CD4-positive, alpha-beta T cell treated with Interleukin-10 for 1 hour (primary cell): Measurements from ENCODE around the gene TAT.
"Not testable (repeated sequence)": the region's sequence is repeated elsewhere in the genome, so short reads cannot be mapped to it uniquely, and the experiment has no call there.

ENCODE experiments used
- DNase-seq: peaks from one replicate; pipeline ENCODE4 v3.0.0-alpha.2; 2020

TAT gene

GRCh38 chr16:71576971-71577370 is at the start of gene TAT:
Gene TAT (minus strand): TSS chr16:71577092. CDS start chr16:71576415, 677 bp downstream.
- no peak for DNase-seq

DNA sequence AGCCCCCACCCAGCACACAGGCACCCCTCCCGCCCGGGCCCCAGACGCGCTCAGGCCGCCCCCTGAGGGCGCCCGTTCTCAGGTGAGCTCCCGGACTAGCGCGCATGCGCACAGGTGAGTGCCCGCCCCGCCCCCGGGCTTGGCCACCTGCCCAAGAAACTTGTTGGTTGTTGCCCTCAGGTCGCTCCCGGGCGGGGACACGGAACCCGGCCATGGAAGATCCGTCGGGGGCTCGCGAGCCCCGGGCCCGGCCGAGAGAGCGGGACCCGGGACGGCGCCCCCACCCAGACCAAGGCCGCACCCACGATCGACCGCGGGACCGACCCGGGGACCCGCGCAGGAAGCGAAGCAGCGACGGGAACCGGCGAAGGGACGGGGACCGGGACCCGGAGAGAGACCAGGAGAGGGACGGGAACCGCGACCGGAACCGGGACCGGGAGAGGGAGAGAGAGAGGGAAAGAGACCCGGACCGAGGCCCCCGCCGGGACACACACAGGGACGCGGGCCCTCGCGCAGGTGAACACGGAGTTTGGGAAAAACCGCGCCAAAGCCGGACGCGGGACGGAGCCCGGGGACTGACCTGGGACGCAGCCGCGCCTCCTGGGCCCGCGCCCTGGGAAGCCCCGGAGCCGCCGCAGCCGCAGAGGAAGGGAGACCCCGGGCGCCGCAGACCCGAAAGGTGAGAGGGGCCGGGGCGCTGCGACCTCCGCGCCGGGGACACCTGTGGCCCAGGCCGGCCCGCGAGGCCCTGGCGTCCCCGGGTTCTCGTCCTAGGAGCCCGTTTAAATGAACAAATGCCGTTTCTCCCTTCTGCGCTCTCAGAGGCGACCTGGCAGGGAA is 49.3 kb upstream of the TAT start, which contains the start of gene MARVELD3:
Gene MARVELD3, plus strand, starts transcription at position 167 of the 840 bp plus-strand sequence. Its CDS starts 46 bp downstream, at position 213.
- DNase-seq: peak; percentile 9

DNA sequence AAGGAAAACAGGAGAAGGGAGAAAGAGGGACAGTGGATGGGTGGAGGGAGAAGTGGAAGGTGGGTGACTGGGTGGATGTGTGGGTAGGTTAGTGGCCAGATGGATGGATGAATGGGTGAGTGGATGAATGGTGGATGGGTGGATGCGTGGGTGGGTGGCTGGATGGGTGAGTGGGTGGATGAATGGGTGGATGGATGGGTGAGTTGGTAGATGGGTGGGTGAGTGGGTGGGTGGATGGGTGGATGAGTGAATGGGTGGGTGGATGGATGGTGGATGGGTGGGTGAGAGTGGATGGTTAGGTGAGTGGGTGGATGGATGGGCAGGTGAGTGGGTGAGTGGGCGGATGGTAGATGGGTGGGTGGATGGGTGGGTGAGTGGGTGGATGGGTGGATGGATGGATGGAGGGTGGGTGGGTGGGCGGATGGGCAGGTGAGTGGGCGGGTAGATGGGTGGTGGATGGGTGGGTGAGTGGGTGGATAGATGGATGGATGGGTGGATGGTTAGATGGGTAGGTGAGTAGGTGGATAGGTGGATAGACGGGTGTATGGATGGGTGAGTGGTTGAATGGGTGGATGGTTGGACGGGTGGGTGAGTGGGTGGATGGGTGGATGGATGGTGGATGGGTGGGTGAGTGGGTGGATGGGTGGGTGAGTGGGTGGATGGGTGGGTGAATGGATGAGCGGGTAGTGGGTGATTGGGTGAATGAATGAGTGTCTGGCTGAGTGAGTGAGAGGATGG is 48.4 kb upstream of the TAT start:
- DNase-seq: no peak

- DNase-seq: no peak
These were observed 46.7 kb upstream of the TAT start for GRCh38 chr16:71623597-71623996.

DNA sequence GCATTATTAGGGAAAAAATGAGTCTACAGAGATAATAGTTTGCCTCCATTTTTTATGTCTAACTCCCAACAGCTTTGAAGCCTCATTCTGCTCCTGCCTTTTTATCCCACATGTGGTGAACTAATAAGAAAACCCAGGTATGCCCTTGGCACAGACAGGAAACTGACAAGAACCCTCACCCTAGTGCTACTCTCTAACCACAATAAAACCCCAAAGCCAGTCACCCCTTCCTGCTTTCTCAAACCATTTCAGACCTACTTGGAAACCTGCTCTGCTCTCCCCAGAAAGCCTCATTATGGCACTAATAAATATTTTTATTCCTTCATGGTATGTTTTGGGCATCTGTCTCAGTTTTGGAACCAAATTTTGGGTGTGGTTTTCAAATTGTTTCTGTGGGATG is 45.2 kb upstream of the TAT start:
- peak; percentile 30 for DNase-seq

DNA sequence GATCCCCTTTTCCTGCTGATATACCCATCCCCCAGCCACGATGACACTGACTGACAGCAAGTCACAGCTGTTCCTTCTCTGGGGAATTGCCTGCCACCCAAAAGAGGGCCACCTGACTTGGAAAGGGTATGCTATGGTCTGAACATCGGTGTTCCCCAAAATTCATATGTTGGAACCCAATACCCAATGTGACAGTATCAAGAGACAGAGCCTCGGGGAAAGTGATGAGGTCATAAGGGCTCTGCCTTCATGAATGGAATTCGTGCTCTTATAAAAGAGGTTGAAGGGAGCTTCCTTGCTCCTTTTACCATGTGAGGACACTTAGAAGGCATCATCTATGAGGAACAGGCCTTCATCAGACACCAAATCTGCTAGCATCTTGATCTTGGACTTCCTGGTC is 41.5 kb upstream of the TAT start:
- DNase-seq: no peak

DNA sequence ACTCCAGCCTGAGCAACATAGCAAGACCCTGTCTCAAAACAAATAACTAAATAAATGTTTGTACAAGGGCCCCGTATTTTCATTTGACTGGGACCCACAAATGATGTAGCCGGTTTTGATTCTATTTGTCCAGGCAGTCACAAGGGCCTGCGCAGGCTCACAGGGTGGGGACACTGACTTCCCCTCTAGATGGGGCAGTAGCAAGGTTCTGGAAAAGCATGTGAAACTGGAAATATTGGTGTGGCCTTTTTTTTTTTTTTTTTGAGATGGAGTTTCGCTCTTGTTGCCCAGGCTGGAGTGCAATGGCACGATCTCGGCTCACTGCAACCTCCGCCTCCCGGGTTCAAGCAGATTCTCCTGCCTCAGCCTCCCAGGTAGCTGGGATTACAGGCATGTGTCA is 38.1 kb upstream of the TAT start:
- DNase-seq: not testable (repeated sequence)

DNA sequence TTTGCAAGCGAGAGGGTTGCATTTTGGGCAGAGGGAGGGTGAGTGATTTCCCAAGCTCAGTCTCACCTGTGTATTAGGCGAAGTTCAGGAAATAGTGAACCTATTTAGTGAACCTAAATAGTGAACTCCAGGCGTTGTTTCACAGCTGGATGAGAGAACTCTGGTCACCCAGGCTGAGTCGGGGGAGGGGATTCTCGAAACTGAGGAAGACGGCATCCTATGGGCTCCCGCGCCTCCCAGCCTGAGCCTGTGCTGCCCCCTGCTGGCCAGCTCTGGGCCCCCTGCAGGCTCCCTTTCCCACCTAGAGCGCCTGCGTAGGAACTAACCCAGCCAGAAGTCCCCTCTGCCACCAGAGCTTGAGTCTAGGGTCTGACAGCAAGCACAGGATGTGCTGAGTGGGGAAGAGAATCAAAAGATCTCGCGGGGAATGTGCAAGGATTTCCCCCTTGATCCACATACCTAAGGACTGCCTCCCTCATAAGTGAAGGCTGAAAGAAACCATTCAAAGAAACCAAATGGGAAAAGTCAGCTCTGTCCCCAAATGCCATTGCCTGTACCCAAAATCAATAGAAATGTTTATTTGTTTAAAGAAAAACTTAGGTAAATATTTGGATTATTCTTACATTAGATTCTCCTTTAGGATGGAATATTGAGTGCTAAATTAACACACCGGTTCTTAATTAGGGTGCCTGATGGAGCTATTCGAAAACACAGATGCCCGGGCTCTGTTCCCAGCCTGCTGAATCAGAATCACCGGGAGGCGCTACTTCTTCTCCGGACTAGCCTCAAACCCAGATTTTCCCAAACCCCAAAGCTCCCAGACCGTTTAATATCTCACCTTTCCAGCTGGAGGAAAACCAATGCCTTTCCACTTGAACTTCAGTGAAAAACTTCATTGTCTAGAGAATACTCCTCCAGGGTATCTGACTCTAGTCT is 34.3 kb upstream of the TAT start:
- DNase-seq: peak; percentile 73

- no peak for DNase-seq
These were observed 33.6 kb upstream of the TAT start for GRCh38 chr16:71610447-71610846.

DNA sequence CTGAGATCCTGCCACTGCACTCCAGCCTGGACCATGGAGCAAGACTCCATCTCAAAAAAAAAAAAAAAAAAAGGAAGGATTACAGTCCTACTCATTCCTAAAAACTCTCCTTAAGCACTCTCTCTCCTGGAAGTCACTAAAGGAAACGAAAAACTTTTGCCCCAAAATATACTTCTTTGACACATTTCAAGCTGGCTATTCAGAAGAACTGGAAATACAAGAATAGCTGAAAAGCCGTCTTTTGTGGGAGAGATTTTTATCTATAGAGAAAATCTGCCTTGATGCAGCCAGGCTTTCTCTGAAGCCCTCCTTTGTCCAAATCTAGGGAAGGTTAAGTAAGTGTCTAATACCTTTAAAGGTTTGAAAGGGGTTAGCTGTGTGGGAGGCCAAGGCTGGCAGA is 32.2 kb upstream of the TAT start:
- no peak for DNase-seq

GRCh38 chr16:71600822-71601221 is 23.9 kb upstream of the TAT start:
- DNase-seq: no peak

DNA sequence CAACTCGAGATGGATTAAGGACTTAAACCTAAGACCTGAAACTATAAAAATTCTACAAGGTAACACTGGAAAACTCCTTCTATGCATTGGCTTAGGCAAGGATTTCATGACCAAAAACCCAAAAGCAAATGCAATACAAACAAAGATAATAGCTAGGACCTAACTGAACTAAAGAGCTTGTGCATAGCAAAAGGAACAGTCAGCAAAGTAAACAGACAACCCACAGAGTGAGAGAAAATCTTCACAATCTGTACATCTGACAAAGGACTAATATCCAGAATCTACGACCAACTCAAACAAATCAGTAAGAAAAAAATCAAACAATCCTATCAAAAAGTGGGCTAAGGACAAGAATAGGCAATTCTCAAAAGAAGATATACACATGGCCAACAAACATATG is 21.5 kb upstream of the TAT start:
- DNase-seq: not testable (repeated sequence)

DNA sequence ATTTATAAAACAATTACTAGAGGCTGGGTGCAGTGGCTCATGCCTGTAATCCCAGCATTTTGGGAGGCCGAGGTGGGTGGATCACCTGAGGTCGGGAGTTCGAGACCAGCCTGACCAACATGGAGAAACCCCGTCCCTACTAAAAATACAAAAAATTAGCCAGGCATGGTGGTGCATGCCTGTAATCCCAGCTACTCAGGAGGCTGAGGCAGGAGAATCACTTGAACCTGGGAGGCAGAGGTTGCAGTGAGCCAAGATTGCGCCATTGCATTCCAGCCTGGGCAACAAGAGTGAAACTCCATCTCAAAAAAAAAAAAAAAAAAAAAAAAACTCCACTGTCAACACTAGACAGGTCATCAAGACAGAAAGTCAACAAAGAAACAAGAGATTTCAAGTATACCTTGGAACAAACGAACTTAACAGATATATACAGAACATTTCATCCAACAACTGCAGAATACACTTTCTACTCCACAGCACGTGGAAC is 18.5 kb upstream of the TAT start:
- DNase-seq: not testable (repeated sequence)

DNA sequence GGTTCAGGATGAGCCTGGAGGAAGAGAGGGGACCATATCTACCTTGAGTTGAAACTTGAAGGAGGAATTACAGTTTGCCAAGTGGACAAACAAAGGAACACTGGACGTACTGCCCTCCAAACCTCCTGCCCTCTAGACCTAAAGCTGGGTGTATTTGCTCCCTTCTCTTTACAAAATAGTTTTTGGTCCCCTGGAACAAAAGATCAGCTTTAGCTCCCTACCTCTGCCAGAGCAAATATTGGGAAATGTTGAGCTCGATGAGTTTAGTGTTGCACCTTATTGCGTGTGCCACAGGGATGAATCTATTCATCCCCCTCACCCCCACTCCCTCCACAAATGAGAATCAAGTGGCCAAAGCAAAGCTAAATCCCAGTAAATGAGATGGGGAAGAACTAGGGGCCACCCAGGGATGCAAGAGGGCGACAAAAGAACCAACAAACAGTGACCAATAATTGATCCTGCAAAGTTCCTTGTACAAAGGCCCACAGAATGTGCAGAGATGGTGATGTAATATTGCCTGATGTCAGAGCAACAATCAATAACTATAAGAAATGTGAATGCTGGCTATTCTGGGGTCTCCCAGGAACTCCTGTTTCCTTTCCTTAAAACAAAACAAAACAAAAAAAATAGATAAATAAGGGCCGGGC is 17.2 kb upstream of the TAT start:
- DNase-seq: no peak

DNA sequence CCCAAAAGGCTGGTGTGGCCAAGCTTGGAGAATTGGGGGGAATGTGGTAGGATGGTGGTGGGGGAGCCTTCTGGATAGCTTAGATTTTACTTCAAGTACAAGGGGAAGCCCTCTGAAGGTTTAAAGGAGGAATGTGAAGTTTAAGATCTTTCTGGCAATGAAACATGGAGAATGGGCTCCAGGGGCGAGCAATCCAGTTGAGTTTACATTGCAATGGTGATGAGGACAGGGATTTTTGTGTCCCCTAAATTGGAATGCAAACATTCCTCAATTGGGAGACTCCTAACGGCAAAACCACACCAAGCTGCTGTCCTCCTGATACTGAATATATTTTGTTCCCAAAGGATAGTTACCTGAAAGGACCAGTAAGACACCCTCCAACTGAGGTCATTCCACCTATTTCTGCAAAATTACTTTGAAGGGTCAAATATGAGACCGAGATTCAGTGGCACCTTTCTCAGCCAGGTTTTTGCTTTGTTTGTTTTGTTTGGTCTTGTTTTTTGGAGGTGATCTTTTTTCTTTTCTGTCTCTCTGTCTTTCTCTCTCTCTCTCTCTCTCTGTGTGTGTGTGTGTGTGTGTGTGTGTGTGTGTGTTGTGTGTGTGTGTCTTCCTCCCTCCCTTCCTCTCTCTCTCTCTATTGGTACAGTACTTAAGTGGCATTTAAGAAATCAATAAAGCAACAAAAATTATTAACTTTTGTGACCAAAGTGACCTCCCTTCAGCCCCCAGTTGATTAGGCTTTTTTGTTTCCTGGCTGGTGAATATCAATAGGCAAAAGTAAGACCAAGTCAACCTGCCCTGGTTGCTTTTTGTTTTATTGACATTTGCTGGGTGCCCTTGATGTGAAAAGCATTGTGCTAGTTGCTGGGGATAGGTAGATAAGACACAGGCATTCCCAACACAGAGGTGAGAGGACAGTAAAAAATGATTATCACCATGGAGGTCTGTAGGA is 16.4 kb upstream of the TAT start:
- DNase-seq: no peak

DNA sequence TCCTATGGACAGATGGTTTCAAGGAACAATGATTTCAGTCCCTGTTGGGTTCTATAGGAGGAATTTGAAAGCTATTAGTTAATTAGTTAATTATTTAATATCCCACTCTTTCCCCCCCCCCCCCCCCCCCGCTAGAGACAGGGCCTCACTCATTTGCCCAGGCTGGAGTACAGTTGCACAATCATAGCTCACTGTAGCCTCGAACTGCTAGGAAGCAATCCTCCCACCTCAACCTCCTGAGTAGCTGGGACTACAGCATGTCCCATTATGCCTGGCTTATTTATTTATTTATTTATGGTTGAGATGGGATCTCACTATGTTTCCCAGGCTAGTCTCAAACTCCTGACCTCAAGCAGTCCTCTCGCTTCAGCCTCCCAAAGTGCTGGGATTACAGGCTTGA is 15.0 kb upstream of the TAT start:
- no peak for DNase-seq

DNA sequence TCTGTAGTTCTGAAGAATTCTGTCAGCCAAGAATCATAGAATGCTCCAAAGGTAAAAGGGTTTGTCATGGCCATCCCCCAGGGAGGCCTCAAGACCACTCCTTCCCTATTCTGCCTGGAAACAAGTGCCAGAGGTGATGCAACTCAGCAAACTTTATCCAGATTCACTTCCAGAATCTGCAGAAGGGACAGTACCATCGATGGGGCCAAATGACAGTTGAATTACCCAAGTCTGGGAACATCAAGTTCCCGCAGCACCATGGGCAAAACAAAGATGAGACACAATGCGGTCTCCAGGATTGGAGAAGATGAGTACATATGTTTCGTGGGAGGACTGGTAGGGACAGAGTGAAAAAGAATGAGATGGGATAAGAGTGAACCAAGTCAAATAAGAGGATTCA is 13.7 kb upstream of the TAT start:
- DNase-seq: no peak

DNA sequence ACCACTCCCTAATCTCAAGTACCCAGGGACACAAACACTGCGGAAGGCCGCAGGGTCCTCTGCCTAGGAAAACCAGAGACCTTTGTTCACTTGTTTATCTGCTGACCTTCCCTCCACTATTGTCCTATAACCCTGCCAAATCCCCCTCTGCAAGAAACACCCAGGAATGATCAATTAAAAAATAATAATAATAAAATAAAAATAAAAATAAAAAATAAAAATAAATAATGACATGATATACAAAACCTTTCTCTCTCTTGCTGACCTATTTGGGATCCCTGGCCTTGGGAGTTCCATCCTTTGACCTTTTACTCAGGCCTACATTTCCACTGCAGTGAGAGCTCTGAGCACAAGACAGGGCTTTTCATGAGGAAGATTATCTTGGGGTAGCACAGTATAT is 13.2 kb upstream of the TAT start:
- not testable (repeated sequence) for DNase-seq

DNA sequence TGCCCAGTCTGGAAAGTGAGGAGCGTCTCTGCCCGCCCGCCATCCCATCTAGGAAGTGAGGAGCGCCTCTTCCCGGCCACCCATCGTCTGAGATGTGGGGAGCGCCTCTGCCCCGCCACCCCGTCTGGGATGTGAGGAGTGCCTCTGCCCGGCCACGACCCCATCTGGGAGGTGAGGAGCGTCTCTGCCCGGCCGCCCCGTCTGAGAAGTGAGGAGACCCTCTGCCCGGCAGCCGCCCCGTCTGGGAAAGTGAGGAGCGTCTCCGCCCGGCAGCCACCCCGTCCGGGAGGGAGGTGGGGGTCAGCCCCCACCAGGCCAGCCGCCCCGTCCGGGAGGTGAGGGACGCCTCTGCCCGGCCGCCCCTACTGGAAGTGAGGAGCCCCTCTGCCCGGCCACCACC is 12.4 kb upstream of the TAT start:
- not testable (repeated sequence) for DNase-seq

- DNase-seq: no peak
These were observed 8.4 kb upstream of the TAT start for GRCh38 chr16:71585318-71585703.
